HG03159 (cell line): Measurements from ENCODE around the gene HARBI1.
"Not testable (repeated sequence)": the region's sequence is repeated elsewhere in the genome, so short reads cannot be mapped to it uniquely, and the experiment has no call there.

ENCODE experiments used
- ATAC-seq: cut with Tn5 transposase; IDR thresholded peaks from one replicate; pipeline ENCODE4 v1.9.1; 2021; ENCODE audit warnings: mild to moderate bottlenecking, moderate library complexity; ENCODE audit not compliant: unreplicated experiment

The HARBI1 gene

DNA sequence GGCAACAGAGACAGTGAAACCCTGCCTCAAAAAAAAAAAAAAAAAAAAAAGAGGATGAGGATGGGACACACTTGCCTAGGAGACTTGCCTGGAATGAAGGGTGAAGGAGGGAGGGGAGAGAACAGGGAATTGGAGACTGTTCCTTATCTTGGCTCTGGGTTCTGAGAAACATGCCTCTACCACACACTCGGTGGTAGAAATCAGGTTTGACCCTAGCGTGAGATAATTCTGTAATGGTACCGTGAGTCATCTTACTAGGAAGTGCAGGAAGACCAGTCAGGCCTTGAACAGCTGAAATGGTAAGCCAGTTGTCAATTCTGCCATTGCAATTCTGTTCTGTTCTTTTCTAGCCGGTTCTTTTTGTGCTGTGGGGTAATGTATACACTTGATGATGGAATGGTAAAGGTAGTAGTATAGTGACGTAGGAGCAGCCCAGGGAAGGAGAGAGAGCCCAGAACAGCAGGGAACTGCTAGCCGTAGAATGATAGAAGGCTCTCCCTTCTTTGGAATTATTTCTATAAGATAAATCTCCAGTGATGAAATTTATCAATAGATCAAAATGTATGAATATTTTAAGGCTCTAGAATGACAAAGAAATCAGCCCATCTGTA is 19.3 kb downstream of the HARBI1 start:
- ATAC-seq, result no peak

GRCh38 chr11:46597155-46597554 is 19.9 kb downstream of the HARBI1 start:
- ATAC-seq, result no peak

- ATAC-seq, result no peak
Measured at GRCh38 chr11:46594785-46595184, 22.2 kb downstream of the HARBI1 start.

DNA sequence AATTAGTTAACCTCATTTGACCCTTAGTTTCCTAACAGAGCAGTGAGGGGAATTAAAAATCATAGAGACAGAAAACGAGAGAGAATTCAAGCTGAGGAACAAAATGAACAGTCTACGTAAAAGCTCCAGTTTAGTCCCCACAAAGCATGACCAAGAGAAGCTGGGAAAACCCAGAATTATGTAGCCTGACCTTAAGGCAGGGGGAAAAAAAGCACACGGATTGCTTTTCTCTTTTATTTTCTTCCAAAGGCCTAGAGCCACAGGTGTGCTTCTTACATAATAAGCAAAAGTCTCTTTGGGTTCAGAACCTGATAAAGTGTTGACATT is 22.7 kb downstream of the HARBI1 start:
- ATAC-seq, result no peak

DNA sequence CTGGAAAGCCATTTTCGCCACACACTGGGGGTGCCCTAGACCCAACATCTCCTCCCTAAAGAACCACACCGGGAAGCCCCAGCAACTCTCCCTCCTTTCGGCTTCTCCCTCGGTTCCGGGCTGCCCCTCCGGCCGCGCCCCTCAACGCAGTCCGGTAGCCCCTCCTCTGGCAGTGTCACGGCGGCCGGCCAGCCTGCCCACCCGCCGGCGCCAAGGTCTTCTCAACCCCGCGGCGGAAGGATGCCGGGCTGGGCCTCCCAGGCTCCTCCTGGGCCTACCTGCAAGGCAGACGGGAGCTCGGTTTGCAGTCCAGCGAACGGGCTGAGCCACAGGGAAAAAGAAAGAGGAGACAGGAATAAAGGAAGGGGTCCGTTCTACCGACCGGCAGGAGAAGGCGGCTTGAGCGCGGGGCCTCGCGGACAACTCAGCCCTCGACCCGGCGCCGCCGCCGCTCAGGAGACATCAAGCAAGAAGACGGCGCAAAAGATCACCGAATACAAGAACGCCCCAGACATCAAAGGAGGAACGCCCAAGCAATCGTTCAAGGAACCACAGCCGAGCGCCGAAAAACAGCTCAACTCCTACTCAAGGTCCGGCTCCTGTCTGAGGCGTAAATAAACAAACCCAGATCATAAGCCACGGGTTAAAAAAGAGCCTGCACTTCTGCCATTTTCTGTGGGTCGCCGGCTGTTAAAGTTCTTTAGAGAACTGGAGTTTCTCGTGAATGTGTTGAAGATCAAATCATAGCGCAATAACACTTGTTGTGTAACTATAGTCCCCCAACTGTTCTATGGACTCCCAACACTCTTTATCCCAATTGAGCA is 23.3 kb downstream of the HARBI1 start, which contains the start of gene AMBRA1:
AMBRA1 (minus strand) TSS at position 474 of the 824 bp plus-strand sequence. CDS start 45,643 bp downstream, outside the sequence.
- ATAC-seq, result peak; percentile 78

DNA sequence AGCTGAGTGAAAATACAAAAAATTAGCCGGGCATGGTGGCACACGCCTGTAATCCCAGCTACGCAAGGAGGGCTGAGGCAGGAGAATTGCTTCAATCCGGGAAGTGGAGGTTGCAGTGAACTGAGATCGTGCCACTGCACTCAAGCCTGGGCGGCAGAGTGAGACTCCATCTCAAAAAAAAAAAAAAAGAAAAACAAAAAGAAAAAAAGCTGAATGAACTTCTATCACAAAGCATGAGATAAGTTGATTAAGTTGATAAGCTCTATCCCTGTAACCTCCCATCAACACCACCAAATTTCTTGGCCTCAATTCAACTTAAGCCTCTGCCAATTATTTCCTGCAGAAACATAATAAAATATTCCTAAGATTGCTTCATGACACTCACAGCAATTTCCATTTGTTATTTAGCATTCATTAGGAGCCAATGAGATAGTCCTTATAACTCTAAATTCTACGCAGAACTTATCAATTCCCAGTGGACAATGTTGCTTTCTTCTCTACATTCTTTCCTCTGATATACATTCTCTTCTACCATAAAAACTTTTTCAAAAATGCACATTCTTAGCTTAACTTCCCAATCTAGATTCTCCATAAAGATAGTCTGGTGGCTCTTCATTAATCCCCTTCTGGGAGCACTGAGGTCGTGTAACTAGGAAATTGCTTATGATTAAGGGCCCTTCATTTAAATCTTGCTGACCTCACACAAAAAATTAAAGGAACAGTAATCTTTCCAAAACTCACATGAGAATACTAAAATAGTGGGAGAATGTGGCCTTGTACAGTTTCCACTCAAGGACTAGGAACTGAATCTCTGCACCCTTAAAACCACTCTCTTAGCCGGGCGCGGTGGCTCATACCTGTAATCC is 26.1 kb downstream of the HARBI1 start:
- no peak for ATAC-seq

DNA sequence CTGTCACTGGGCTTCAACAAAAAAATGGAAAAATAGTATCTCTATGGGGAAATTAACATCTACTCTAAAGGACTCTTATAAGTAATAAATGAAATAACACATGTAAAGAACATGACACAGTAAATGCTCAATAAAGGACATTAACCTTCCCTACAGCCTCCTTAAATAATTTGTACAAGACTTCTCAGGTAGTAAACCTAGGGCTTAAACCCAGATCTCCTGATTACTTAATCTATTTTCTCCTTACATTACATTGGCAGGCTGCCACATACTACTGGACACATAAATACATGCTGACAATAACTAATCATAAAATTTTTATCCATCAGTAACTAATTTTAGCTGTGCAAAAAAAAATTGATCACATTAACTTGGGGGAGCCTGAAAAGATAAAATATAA is 28.1 kb downstream of the HARBI1 start:
- ATAC-seq, result no peak

DNA sequence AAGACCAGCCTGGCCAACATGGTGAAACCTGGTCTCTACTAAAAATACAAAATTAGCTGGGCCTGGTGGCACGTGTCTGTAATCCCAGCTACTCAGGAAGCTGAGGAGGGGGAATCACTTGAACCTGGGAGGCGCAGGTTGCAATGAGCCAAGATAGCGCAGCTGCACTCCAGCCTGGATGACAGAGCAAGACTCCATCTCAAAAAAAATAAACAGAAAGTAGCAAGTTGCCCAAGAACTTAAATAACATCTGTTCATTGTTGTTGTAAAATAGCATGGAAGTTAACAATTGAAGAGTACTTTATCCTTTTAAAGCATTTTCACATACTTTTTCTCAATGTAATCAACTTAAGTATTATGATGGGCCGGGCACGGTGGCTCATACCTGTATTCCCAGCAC is 28.9 kb downstream of the HARBI1 start:
- ATAC-seq, result no peak

- ATAC-seq, result not testable (repeated sequence)
Measured at GRCh38 chr11:46583513-46583912, 33.5 kb downstream of the HARBI1 start.

DNA sequence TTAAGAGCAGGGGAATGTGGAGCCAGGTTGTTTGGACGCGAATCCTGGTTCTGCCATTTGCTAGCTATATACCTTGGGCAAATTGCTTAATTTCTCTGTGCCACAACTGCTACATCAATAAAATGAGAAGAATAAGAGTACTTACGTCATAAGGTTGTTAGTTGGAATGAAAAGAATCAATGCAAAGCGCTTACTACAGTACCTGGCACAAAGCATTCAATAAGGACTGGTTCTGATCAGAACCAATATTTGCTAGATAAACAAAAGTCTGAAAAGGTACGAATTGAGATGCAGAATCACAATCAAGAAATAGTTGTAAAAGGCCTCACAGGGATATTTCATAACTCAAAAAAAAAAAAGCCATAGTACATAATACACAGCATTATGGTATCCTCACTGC is 34.4 kb downstream of the HARBI1 start:
- no peak for ATAC-seq

DNA sequence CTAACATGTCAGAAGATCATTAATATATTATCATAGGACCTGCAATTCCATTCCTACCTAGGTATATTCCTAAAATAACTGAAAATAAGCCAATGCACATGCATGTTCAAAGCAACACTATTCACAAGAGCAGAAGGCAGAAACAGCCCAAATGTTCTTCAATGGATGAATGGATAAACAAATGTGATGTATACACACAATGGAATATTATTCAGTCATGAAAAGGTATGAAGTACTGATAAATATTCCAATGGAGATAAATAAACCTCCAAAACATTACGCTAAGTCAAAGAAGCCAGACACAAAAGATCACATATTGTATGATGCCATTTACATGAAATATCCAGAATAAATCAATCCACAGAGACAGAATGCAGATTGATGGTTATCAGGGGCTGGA is 40.0 kb downstream of the HARBI1 start:
- no peak for ATAC-seq

DNA sequence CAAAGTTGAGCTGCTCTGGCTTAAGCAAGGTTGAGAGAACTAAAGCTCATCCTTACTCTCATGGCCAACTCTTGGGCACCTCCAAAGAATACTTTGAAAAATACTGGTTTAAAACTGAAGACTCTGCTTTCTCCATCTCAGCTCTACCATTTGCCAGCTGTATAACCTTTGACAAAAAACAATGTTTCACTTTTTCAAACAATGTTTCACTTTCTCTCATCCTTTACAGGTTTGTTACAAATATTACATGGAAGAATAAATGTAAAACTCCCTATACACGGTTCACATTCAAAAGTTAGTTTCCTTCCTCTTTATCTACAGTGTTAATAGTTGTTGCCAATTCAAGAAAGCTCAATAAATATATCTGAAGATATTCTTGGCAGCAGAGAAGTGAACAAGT is 42.4 kb downstream of the HARBI1 start:
- no peak for ATAC-seq

DNA sequence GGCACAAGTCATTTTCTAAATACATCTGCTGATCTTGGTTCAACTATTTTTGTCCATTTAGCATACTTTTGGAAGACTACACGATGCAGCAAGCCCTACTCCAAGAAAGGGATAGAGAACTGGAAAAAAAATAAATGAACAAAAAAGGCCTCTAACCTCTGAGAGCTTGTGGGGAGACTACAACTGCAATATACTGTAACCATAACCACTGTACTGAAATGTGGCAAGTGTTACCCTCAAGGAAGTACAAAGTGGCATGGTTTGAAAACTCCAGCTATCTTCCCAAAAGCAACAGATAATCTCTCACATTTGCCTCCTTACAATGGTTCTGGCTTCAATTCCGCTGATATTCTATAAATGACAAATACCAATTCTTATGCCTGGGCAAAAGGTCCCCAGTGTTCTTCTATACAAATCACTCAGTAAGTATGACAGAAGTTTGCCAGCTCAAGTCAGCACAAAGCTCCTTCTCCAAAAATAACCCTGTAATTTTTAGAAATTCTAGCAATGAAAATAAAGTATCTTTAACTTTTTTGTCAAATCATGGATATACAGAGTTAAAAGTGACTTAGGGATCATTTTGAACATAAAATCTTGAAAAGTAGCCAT is 46.1 kb downstream of the HARBI1 start:
- no peak for ATAC-seq

- no peak for ATAC-seq
Measured at GRCh38 chr11:46565232-46565840, 51.7 kb downstream of the HARBI1 start.

- ATAC-seq, result no peak
Measured at GRCh38 chr11:46564459-46564858, 52.6 kb downstream of the HARBI1 start.

GRCh38 chr11:46562527-46562926 is 54.5 kb downstream of the HARBI1 start:
- no peak for ATAC-seq

DNA sequence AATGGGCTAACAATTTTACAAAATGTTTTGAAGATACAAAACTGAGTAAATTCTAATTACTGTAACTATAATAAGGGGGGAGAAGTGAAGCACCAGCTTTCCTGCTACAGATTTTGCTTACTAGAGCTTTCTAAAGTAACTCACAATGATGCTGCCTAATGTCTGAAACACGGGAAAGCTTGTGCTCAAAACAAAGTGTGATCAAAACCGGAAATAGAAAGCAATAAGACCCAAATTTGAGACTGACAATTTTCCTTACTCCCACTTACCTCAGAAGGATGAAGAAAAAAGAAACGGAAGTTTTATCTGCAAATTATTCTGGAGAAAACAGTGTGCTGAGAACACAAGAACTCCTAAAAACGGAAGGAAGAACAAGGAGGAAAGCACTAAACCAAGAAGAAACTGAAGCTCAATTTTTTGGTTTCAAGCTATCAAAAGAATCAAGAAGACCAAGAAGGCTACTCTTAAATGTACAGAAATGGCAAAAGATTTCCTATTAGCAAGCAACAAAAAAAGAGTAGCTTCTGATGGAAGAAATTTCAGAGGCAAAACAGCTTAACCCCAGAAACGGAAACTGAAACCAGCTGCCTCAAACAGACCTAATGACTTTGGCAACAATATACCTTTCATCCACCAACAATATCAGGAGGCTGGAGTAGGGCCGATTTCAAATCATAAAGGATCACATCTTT is 56.6 kb downstream of the HARBI1 start:
- ATAC-seq, result peak; percentile 66

DNA sequence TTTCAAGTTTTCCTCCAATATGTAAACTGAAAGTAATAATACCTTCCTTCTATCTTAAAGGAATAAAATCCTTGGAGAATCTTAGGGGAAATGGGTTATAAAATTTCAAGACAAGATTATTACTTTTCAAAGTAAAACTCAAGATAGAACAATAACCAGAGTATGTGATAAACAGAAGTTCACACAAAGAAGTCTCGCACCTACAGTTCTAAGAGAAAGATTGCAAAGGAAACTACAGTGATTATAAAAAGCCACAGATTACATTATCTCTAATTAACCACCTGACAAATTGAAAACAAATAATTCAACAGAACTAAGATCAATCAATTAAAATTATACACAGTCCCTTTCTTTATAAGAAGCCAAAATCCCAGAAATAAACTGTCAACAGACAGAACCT is 57.2 kb downstream of the HARBI1 start:
- no peak for ATAC-seq

- no peak for ATAC-seq
Measured at GRCh38 chr11:46557684-46558151, 59.3 kb downstream of the HARBI1 start.
